Caco-2 (cell line): ENCODE data around the gene APH1B. TPM values are rescaled to one million over a fixed set of nuclear protein-coding genes. Genes with fewer than 3 reads are reported as not detected.

Experiments used
- BruUV-seq: library from RNA; stranded (reverse); fragments of 400-500 nt; replicated peaks from 2 replicates; lab custom pipeline; 2021; lab: Mats Ljungman, UMichigan
- CTCF ChIA-PET: fragments of 300-600 bp; sonication (Branson Sonifier 250); formaldehyde crosslinking; loops from one replicate; lab custom pipeline; 2022; ENCODE audit warnings: antibody characterized with exemption; lab: Charles Lee
- POLR2A ChIA-PET: fragments of 300-600 bp; sonication (Branson Sonifier 250); formaldehyde crosslinking; loops from one replicate; lab custom pipeline; 2022; ENCODE audit warnings: antibody characterized with exemption; lab: Charles Lee
- DNase-seq, 2 experiments: peaks; one replicate each; pipeline versions ENCODE4 v3.0.0 to v3.0.0-alpha.2; 2020 to 2022
- H3K27me3 ChIP-seq: replicated peaks from 2 replicates; pipeline ENCODE4 v1.6.0; 2011; ENCODE audit warnings: low read length; ENCODE audit not compliant: control insufficient read depth, insufficient read depth
- H3K36me3 ChIP-seq: 2 replicates; pipeline ENCODE4 v1.5.1; 2011; ENCODE audit warnings: low read length; ENCODE audit not compliant: control insufficient read depth, insufficient read depth
- H3K4me1 ChIP-seq: fragments of 250-450 bp; sonication (Bioruptor Pico); 2 replicates; pipeline ENCODE4 v1.5.1; 2020; ENCODE audit warnings: mild to moderate bottlenecking
- H3K4me3 ChIP-seq: 2 replicates; pipeline ENCODE4 v1.5.1; 2011; ENCODE audit warnings: low read depth, mild to moderate bottlenecking, control low read depth, low read length
- H3K9me3 ChIP-seq: fragments of 250-450 bp; sonication (Bioruptor Pico); 2 replicates; pipeline ENCODE4 v1.5.1; 2020; ENCODE audit warnings: mild to moderate bottlenecking, moderate library complexity
- H3K27ac Mint-ChIP-seq: one replicate; pipeline ENCODE4 v1.8.0; 2022; ENCODE audit warnings: mixed read lengths; ENCODE audit not compliant: unreplicated experiment
- H3K27me3 Mint-ChIP-seq: one replicate; pipeline ENCODE4 v1.8.0; 2022; ENCODE audit warnings: mixed read lengths; ENCODE audit not compliant: insufficient read depth, unreplicated experiment
- H3K36me3 Mint-ChIP-seq: one replicate; pipeline ENCODE4 v1.8.0; 2022; ENCODE audit warnings: mild to moderate bottlenecking, mixed read lengths; ENCODE audit not compliant: insufficient read depth, unreplicated experiment
- H3K4me1 Mint-ChIP-seq: one replicate; pipeline ENCODE4 v1.8.0; 2022; ENCODE audit warnings: low read depth, mixed read lengths; ENCODE audit not compliant: unreplicated experiment
- H3K4me3 Mint-ChIP-seq: one replicate; pipeline ENCODE4 v1.8.0; 2022; ENCODE audit warnings: mild to moderate bottlenecking, moderate library complexity, mixed read lengths; ENCODE audit not compliant: unreplicated experiment
- H3K9me3 Mint-ChIP-seq: one replicate; pipeline ENCODE4 v1.8.0; 2022; ENCODE audit warnings: mixed read lengths; ENCODE audit not compliant: unreplicated experiment
- CTCF ChIP-seq, 2 experiments: fragments of 200-600 bp in 1 of 2; IDR thresholded peaks; 1 replicate in 1 of 2; 2 replicates in 1 of 2; pipeline versions ENCODE4 v1.5.1 to v1.8.0; 2011 to 2022; ENCODE audit warnings: antibody characterized with exemption in 1 of 2, control low read depth in 1 of 2, inconsistent platforms in 1 of 2, low read depth in 1 of 2, low read length in 1 of 2, mild to moderate bottlenecking in 1 of 2, moderate library complexity in 1 of 2; ENCODE audit not compliant: insufficient read depth in 1 of 2, severe bottlenecking in 1 of 2, unreplicated experiment in 1 of 2
- intact Hi-C: fragments of 100-400 bp; cut with micrococcal nuclease; formaldehyde crosslinking; loops from one replicate; pipeline ENCODE4 v1.10.0; 2022; ENCODE audit not compliant: unreplicated experiment
- total RNA-seq: library from RNA; stranded (reverse); gene quantifications from 2 replicates; pipeline ENCODE4 v1.2.3, GENCODE V29; 2022

Gene APH1B
- total RNA-seq, 1 experiment from 2014 or later, result 17.3 TPM

GRCh38 chr15:63238171-63238570, 39.2 kb upstream of the APH1B start:
- ChIA-PET CTCF (no interaction called here), POLR2A (interaction anchor here (0.6 kb wide), 1 partner anchor 40 kb away, joined by 3 read pairs; no protein-coding TSS in a partner anchor)
- H3K27me3 Mint-ChIP-seq, result no peaks in the 10 kb centered on the region
- no TSS peak for BruUV-seq
- H3K27ac Mint-ChIP-seq, result no peak overlapping the region
- TF ChIP-seq CTCF (IDR thresholded peaks at IDR 0.05; ENCODE audit: insufficient read depth in 1 of 2, low read depth in 1 of 2, low read length in 1 of 2, severe bottlenecking in 1 of 2, unreplicated experiment in 1 of 2), result no peak
- no peaks in the 10 kb centered on the region for H3K36me3 Mint-ChIP-seq
- peaks cover 11% of the 10 kb centered on the region for H3K4me1 ChIP-seq
- H3K9me3 ChIP-seq, result peaks cover 8% of the 10 kb centered on the region; the same call in 1 of the 2 replicates
- DNase-seq, result no peak
- no peaks in the 10 kb centered on the region for H3K36me3 ChIP-seq
- no peaks in the 10 kb centered on the region for H3K9me3 Mint-ChIP-seq
- H3K27me3 ChIP-seq, result no peaks in the 10 kb centered on the region
- H3K4me1 Mint-ChIP-seq, result peaks cover 8% of the 10 kb centered on the region
- intact Hi-C loops, result no loop called here
- H3K4me3 Mint-ChIP-seq, result no peak overlapping the region
- H3K4me3 ChIP-seq, result no peak overlapping the region

- CTCF ChIA-PET, result no interaction called here
These were observed 38.6 kb upstream of the APH1B start for GRCh38 chr15:63238796-63239195.

GRCh38 chr15:63240109-63240508, 37.3 kb upstream of the APH1B start:
- ChIA-PET POLR2A (no interaction called here), CTCF (no interaction called here)
- no peaks in the 10 kb centered on the region for H3K27me3 ChIP-seq
- no peak for TF ChIP-seq CTCF (IDR thresholded peaks at IDR 0.05; ENCODE audit: insufficient read depth in 1 of 2, low read depth in 1 of 2, low read length in 1 of 2, severe bottlenecking in 1 of 2, unreplicated experiment in 1 of 2)
- no peak overlapping the region for H3K4me3 ChIP-seq
- H3K4me1 ChIP-seq, result no peaks in the 10 kb centered on the region
- no peaks in the 10 kb centered on the region for H3K36me3 ChIP-seq
- H3K27ac Mint-ChIP-seq, result no peak overlapping the region
- no peaks in the 10 kb centered on the region for H3K9me3 Mint-ChIP-seq
- intact Hi-C loops, result no loop called here
- H3K4me1 Mint-ChIP-seq, result no peaks in the 10 kb centered on the region
- peaks cover 8% of the 10 kb centered on the region; the same call in 1 of the 2 replicates for H3K9me3 ChIP-seq
- DNase-seq, result no peak
- H3K27me3 Mint-ChIP-seq, result no peaks in the 10 kb centered on the region
- no peaks in the 10 kb centered on the region for H3K36me3 Mint-ChIP-seq
- H3K4me3 Mint-ChIP-seq, result no peak overlapping the region
- no TSS peak for BruUV-seq

More at GRCh38 chr15:63238796-63239195, 38.6 kb upstream of the APH1B start:
- H3K4me3 Mint-ChIP-seq, result no peak overlapping the region
- H3K36me3 ChIP-seq, result no peaks in the 10 kb centered on the region
- H3K36me3 Mint-ChIP-seq, result no peaks in the 10 kb centered on the region
- no peak for TF ChIP-seq CTCF (IDR thresholded peaks at IDR 0.05; ENCODE audit: insufficient read depth in 1 of 2, low read depth in 1 of 2, low read length in 1 of 2, severe bottlenecking in 1 of 2, unreplicated experiment in 1 of 2)
- peaks cover 8% of the 10 kb centered on the region for H3K4me1 Mint-ChIP-seq
- no peaks in the 10 kb centered on the region for H3K27me3 ChIP-seq
- no peaks in the 10 kb centered on the region for H3K9me3 Mint-ChIP-seq
- intact Hi-C loops, result no loop called here
- no peak overlapping the region for H3K4me3 ChIP-seq
- POLR2A ChIA-PET, result no interaction called here
- peaks cover 8% of the 10 kb centered on the region; the same call in 1 of the 2 replicates for H3K9me3 ChIP-seq
- peaks cover 5% of the 10 kb centered on the region for H3K4me1 ChIP-seq
- H3K27me3 Mint-ChIP-seq, result no peaks in the 10 kb centered on the region
- BruUV-seq, result no TSS peak
- H3K27ac Mint-ChIP-seq, result no peak overlapping the region
- DNase-seq, result no peak
